ENCODE measurements around the gene IRAK3. TPM values are rescaled to one million over a fixed set of nuclear protein-coding genes. Genes with fewer than 3 reads are reported as not detected.
A peak's percentile ranks its signal among the peaks of the same experiment; 100 is the strongest.
"Not testable (repeated sequence)": the region's sequence is repeated elsewhere in the genome, so short reads cannot be mapped to it uniquely, and the experiment has no call there.

The IRAK3 gene
- total and polyA plus RNA-seq, 3 donors from 2014 or later = 3.1 to 7.0 (median 6.1) TPM

DNA sequence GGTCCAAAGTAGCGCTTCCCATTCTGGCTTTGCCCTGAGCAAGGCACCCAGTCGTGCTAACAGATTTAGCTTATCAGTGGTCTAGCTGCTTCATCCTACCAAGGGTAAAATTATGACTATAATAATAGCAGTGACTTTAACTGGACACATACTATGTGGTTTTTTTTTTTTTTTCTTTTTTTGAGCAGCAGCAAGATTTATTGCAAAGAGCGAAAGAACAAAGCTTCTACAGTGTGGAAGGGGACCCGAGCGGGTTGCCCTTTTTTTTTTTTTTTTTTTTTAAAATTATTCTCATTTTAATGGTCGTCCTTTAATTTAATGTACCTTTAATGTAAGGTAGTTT, 113.8 kb downstream of the IRAK3 start:
- Histone ChIP-seq H3K4me3 (peak overlapping the region; percentile 64 to 80), H3K4me1 (peaks cover 9% of the 10 kb centered on the region), H3K27ac (peak overlapping the region; percentile 46 to 70), H3K27me3 (no peaks in the 10 kb centered on the region), H3K9me3 (no peaks in the 10 kb centered on the region), H3K36me3 (ENCODE audit: low read depth, missing control alignments) (no peaks in the 10 kb centered on the region)
- no peak for TF ChIP-seq POLR2A (IDR thresholded peaks at IDR 0.05)
- TF ChIP-seq, protein P1, sequence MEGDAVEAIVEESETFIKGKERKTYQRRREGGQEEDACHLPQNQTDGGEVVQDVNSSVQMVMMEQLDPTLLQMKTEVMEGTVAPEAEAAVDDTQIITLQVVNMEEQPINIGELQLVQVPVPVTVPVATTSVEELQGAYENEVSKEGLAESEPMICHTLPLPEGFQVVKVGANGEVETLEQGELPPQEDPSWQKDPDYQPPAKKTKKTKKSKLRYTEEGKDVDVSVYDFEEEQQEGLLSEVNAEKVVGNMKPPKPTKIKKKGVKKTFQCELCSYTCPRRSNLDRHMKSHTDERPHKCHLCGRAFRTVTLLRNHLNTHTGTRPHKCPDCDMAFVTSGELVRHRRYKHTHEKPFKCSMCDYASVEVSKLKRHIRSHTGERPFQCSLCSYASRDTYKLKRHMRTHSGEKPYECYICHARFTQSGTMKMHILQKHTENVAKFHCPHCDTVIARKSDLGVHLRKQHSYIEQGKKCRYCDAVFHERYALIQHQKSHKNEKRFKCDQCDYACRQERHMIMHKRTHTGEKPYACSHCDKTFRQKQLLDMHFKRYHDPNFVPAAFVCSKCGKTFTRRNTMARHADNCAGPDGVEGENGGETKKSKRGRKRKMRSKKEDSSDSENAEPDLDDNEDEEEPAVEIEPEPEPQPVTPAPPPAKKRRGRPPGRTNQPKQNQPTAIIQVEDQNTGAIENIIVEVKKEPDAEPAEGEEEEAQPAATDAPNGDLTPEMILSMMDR (IDR thresholded peaks at IDR 0.05) = no peak
- intact Hi-C loops (cut with DNase I; ENCODE audit: low total_unique reads) = no loop called here
- DNase-seq = no peak
- 6 to 9% methylated on average over 6 of the region's 6 CpGs for WGBS, 2 donors

DNA sequence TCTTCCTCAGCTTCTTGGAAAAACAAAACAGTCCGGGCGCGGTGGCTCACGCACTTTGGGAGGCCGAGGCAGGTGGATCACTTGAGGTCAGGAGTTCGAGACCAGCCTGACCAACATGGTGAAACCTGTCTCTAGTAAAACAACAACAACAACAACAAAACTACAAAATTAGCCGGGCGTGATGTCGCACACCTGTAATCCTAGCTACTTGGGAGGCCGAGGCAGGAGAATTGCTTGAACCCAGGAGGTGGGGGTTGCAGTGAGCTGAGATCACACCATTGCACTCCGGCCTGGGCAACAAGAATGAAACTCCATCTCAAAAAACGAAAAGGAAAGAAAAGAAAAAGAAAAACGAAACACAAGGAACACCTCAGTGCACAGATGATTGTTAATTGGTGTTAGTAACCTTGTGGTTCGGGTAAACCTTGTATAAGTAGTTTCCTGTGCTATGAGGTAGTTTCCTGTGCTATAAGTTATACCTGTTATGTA, 114.3 kb downstream of the IRAK3 start:
- H3K4me3 ChIP-seq = peak overlapping the region in 1 of 2 donors; percentile 64
- H3K27ac ChIP-seq; H3K27me3 ChIP-seq; H3K9me3 ChIP-seq; DNase-seq; intact Hi-C loops (cut with DNase I; ENCODE audit: low total_unique reads); H3K36me3 ChIP-seq (ENCODE audit: low read depth, missing control alignments); H3K4me1 ChIP-seq: not testable (repeated sequence)
- 61 to 69% methylated on average over 14 of the region's 14 CpGs for WGBS, 2 donors

Other genes starting within 250 kb of the IRAK3 start
- gene LLPH, start 58.5 kb upstream of the IRAK3 start, total RNA-seq = 10 to 100 TPM; 12.9 to 17.3 TPM
- gene LLPH, start 58.5 kb upstream of the IRAK3 start, polyA plus RNA-seq (ENCODE audit: insufficient read depth, low read depth, low replicate concordance) = 36.5 TPM
- gene TMBIM4, start 19.2 kb upstream of the IRAK3 start, total RNA-seq = 100 to 1,000 TPM; 175 to 205 TPM
- 462 TPM for gene TMBIM4, start 19.2 kb upstream of the IRAK3 start, polyA plus RNA-seq (ENCODE audit: insufficient read depth, low read depth, low replicate concordance)
- gene HELB, start 113.3 kb downstream of the IRAK3 start, total RNA-seq = 1 to 10 TPM; 5.9 to 6.3 TPM
- 1.0 TPM for gene HELB, start 113.3 kb downstream of the IRAK3 start, polyA plus RNA-seq (ENCODE audit: insufficient read depth, low read depth, low replicate concordance)

Measured in testis (tissue), 3 donors.